WERI-Rb-1 (cell line): ENCODE results near the gene FAM227B.

Experiments used
- DNase-seq: peaks from one replicate; pipeline ENCODE4 v3.0.0-alpha.2; 2020
- H3K27ac ChIP-seq: fragments of 250-450 bp; sonication (Bioruptor Pico); 2 replicates; pipeline ENCODE4 v1.5.1; 2020; ENCODE audit warnings: mild to moderate bottlenecking, moderate library complexity
- H3K27me3 ChIP-seq: fragments of 250-450 bp; sonication (Bioruptor Pico); 2 replicates; pipeline ENCODE4 v1.5.1; 2021; ENCODE audit warnings: mild to moderate bottlenecking, low read depth, moderate library complexity; ENCODE audit not compliant: insufficient read depth, severe bottlenecking
- H3K36me3 ChIP-seq: fragments of 250-450 bp; sonication (Bioruptor Pico); 2 replicates; pipeline ENCODE4 v1.5.1; 2020; ENCODE audit warnings: mild to moderate bottlenecking, moderate library complexity
- H3K4me3 ChIP-seq: 2 replicates; pipeline ENCODE4 v1.5.1; 2011; ENCODE audit warnings: low read depth, mild to moderate bottlenecking, control low read depth, low read length
- H3K9me3 ChIP-seq: fragments of 250-450 bp; sonication (Bioruptor Pico); 2 replicates; pipeline ENCODE4 v1.5.1; 2021; ENCODE audit warnings: mild to moderate bottlenecking, moderate library complexity; ENCODE audit not compliant: severe bottlenecking
- CTCF ChIP-seq: IDR thresholded peaks from 2 replicates; pipeline ENCODE4 v1.5.1; 2011; ENCODE audit warnings: low read depth, mild to moderate bottlenecking, control low read depth, inconsistent platforms, low read length

FAM227B gene

GRCh38 chr15:49468481-49468839, 152.2 kb downstream of the FAM227B start:
- H3K27me3 ChIP-seq = no peaks in the 10 kb centered on the region
- no peaks in the 10 kb centered on the region for H3K9me3 ChIP-seq
- no peaks in the 10 kb centered on the region for H3K36me3 ChIP-seq
- DNase-seq = no peak
- H3K27ac ChIP-seq = no peak overlapping the region
- TF ChIP-seq CTCF = no peak
- no peak overlapping the region for H3K4me3 ChIP-seq

GRCh38 chr15:49467746-49468480, 152.7 kb downstream of the FAM227B start:
- Histone ChIP-seq H3K27ac (no peak overlapping the region), H3K27me3 (no peaks in the 10 kb centered on the region), H3K9me3 (no peaks in the 10 kb centered on the region), H3K36me3 (no peaks in the 10 kb centered on the region), H3K4me3 (no peak overlapping the region)
- TF ChIP-seq CTCF = no peak
- DNase-seq = no peak

GRCh38 chr15:49466119-49466518, 154.5 kb downstream of the FAM227B start:
- no peak for TF ChIP-seq CTCF
- Histone ChIP-seq H3K27ac (no peak overlapping the region), H3K27me3 (no peaks in the 10 kb centered on the region), H3K4me3 (no peak overlapping the region), H3K9me3 (no peaks in the 10 kb centered on the region), H3K36me3 (no peaks in the 10 kb centered on the region)
- no peak for DNase-seq

GRCh38 chr15:49464522-49464921, 156.1 kb downstream of the FAM227B start:
- TF ChIP-seq CTCF = no peak
- no peaks in the 10 kb centered on the region for H3K36me3 ChIP-seq
- no peak for DNase-seq
- H3K27ac ChIP-seq = no peak overlapping the region
- H3K9me3 ChIP-seq = no peaks in the 10 kb centered on the region
- H3K27me3 ChIP-seq = no peaks in the 10 kb centered on the region
- no peak overlapping the region for H3K4me3 ChIP-seq

GRCh38 chr15:49462232-49462844, 158.3 kb downstream of the FAM227B start:
- Histone ChIP-seq H3K27me3 (no peaks in the 10 kb centered on the region), H3K9me3 (no peaks in the 10 kb centered on the region), H3K4me3 (no peak overlapping the region), H3K36me3 (no peaks in the 10 kb centered on the region), H3K27ac (no peak overlapping the region)
- DNase-seq = no peak
- no peak for TF ChIP-seq CTCF
